Adrenal gland (tissue), 12 donors: Measurements from ENCODE around the gene PTCHD1. TPM values are rescaled to one million over a fixed set of nuclear protein-coding genes. Genes with fewer than 3 reads are reported as not detected.

Experiments used
- DNase-seq, 7 donors: peaks; one replicate each; pipeline ENCODE4 v3.0.0-alpha.2; 2019 to 2020
- H3K27ac ChIP-seq, 5 donors: fragments of 200-600 bp; sonication (generic) in 4 of 5; 1 replicate in 3 of 5; 2 replicates in 2 of 5; pipeline versions ENCODE4 v1.5.1 to v1.8.0; 2016 to 2020; ENCODE audit warnings: mild to moderate bottlenecking in 1 of 5
- H3K27me3 ChIP-seq: fragments of 200-600 bp; 2 replicates; pipeline ENCODE4 v1.8.0; 2021
- H3K36me3 ChIP-seq, 2 donors: fragments of 200-600 bp; replicated peaks in 1 of 2; 1 replicate in 1 of 2; 2 replicates in 1 of 2; pipeline versions ENCODE4 v1.5.1 to v1.8.0; 2018 to 2022
- H3K4me1 ChIP-seq, 2 donors: fragments of 200-600 bp; replicated peaks in 1 of 2; 1 replicate in 1 of 2; 2 replicates in 1 of 2; pipeline versions ENCODE4 v1.5.1 to v1.8.0; 2018 to 2021
- H3K4me3 ChIP-seq, 4 donors: fragments of 200-600 bp; sonication (generic) in 3 of 4; one replicate each; pipeline ENCODE4 v1.5.1; 2016 to 2018
- H3K9me3 ChIP-seq, 3 donors: fragments of 200-600 bp; sonication (generic) in 1 of 3; replicated peaks in 1 of 3; 1 replicate in 2 of 3; 2 replicates in 1 of 3; pipeline versions ENCODE4 v1.5.1 to v1.8.0; 2016 to 2021
- CTCF ChIP-seq, 6 experiments: fragments of 450-650 bp in 4 of 6; fragments of 200-600 bp in 2 of 6; sonication (generic) in 1 of 6; IDR thresholded peaks; 1 replicate in 5 of 6; 2 replicates in 1 of 6; pipeline versions ENCODE4 v1.5.1 to v1.8.0; 2016 to 2021; ENCODE audit warnings: antibody characterized with exemption in 6 of 6, mild to moderate bottlenecking in 2 of 6, moderate library complexity in 1 of 6
- POLR2A ChIP-seq, 2 donors: fragments of 450-650 bp; IDR thresholded peaks; one replicate each; pipeline ENCODE4 v1.6.1; 2017; ENCODE audit warnings: antibody characterized with exemption in 2 of 2, mild to moderate bottlenecking in 2 of 2, moderate library complexity in 1 of 2
- WGBS, 4 donors: extraction: QIAGEN DNeasy Blood & Tissue Kit in 2 of 4; methylation state at CpG; one replicate each; pipeline versions ENCODE4 v1.1.5 to v1.1.7; 2013 to 2017; 5-methylcytosine and 5-hydroxymethylcytosine counted together
- intact Hi-C, 2 donors: fragments of 100-400 bp; cut with DNase I; formaldehyde crosslinking; loops; one replicate each; pipeline versions ENCODE4 v1.14.1 to v1.15.0; 2022 to 2023
- polyA plus RNA-seq, 3 donors: library from polyadenylated mRNA; stranded (reverse); fragments of 200-250 nt in 2 of 3; fragments of 350-450 nt in 1 of 3; fragmentation: Illumina TruSeq in 1 of 3; extraction: RNeasy Lipid Tissue Mini Kit (QIAGEN cat#74804) in 1 of 3; gene quantifications; one replicate each; pipeline ENCODE4 v1.2.3, GENCODE V29; 2013 to 2014
- total RNA-seq, 9 donors: library from RNA; depleted of rRNA in 4 of 9; stranded (reverse); fragments of >200 nt in 4 of 9; fragments of 120-200 nt in 1 of 9; fragmentation: NEBNext Ultra II Directional in 1 of 9; extraction: Animal tissue kit (Norgen Biotek cat#: 25700) in 1 of 9; gene quantifications; one replicate each; pipeline versions ENCODE4 v1.1.0 to v1.2.4, GENCODE V29; 2013 to 2023
- donor health status: healthy with polysubstance abuse.
- donor health status: Bipolar disorder and iron deficiency.
- donor health status: DM: yes; HTN: yes; CAD: no.
- donor health status: DM: no; HTN: no; CAD: no.
- donor health status: DM: no; HTN: no; CAD: no.
- donor health status: DM: yes; HTN: yes; CAD: no.

PTCHD1 gene
- total and polyA plus RNA-seq, 12 donors, result 0.07 to 1.7 (median 0.11) TPM; not detected in 5

GRCh38 chrX:23386726-23387125, 52.1 kb downstream of the PTCHD1 start:
- Histone ChIP-seq H3K27me3 (peaks cover 6% of the 10 kb centered on the region), H3K4me1 (no peaks in the 10 kb centered on the region), H3K9me3 (no peaks in the 10 kb centered on the region), H3K4me3 (no peak overlapping the region), H3K27ac (no peak overlapping the region), H3K36me3 (no peaks in the 10 kb centered on the region)
- 53 to 82% (median 64%) methylated on average over 4 to 5 of the region's 5 CpGs for WGBS, 4 donors
- intact Hi-C loops, result no loop called here
- TF ChIP-seq CTCF (IDR thresholded peaks at IDR 0.05), result no peak
- DNase-seq, result no peak

DNA sequence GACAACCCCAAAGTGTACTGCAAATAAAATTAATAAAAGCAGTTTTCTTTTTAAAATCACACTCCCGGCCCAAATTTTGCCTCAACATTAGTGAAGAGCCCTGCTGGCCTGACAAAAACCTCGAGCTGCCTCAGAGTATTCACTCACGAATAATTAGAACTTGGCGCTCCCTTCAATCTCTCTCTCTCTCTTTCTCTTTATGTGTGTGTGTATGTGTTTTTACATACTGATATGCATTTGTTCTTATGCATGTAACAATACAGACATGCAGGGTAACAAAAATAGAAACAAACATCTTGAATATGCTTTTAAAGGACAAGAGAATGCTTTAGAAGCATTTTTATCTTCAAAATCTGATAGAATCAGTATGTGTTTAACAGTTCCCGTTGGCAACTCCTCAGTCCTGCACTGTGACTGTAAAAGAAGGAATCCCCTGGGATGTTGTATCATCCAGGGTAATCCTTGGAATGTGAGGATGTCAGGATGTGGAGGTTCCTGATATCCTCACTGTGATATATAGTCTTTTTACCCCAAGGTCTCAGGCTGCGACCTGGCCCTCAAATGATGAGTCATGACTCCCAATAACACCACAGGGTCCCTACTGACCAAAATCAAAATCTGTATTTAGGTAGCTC, 53.0 kb downstream of the PTCHD1 start:
- no peak for TF ChIP-seq CTCF (IDR thresholded peaks at IDR 0.05)
- TF ChIP-seq POLR2A (IDR thresholded peaks at IDR 0.05), result no peak
- H3K4me3 ChIP-seq, result no peak overlapping the region
- H3K27ac ChIP-seq, result no peak overlapping the region
- H3K27me3 ChIP-seq, result no peaks in the 10 kb centered on the region
- DNase-seq, result no peak
- no peaks in the 10 kb centered on the region for H3K36me3 ChIP-seq
- no peaks in the 10 kb centered on the region for H3K4me1 ChIP-seq
- intact Hi-C loops, result no loop called here
- WGBS, 4 donors, result 61 to 69% (median 67%) methylated on average over 6 of the region's 6 CpGs
- H3K9me3 ChIP-seq, result no peaks in the 10 kb centered on the region

- no peak for DNase-seq
- Histone ChIP-seq H3K27ac (no peak overlapping the region), H3K27me3 (no peaks in the 10 kb centered on the region), H3K4me1 (no peaks in the 10 kb centered on the region), H3K9me3 (no peaks in the 10 kb centered on the region), H3K4me3 (no peak overlapping the region), H3K36me3 (no peaks in the 10 kb centered on the region)
- intact Hi-C loops, result no loop called here
- no peak for TF ChIP-seq POLR2A (IDR thresholded peaks at IDR 0.05)
- no peak for TF ChIP-seq CTCF (IDR thresholded peaks at IDR 0.05)
- 67 to 81% (median 73%) methylated on average over 8 of the region's 8 CpGs for WGBS, 4 donors
Measured at GRCh38 chrX:23389196-23389792, 54.6 kb downstream of the PTCHD1 start.

DNA sequence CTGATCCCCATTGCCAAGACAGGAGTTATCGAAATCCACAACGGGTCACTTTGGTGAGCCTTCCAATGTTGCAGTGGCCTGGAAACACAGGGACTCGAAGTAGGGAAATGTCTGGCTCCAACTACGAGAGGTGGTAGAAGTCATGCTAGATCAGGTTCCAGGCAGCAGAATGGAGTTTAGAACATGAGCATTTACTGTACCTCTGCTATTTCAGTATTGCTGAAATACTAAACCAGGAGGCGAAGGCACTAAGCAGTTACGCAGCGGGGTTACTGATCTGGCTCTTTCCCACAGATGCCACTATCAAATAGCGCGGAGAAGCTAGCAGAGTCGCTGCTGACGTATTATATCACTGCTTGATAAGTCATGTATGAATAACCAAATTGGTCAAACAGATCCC, 56.3 kb downstream of the PTCHD1 start:
- H3K27me3 ChIP-seq, result no peaks in the 10 kb centered on the region
- intact Hi-C loops, result no loop called here
- no peaks in the 10 kb centered on the region for H3K4me1 ChIP-seq
- no peak overlapping the region for H3K4me3 ChIP-seq
- 80 to 83% (median 82%) methylated on average over 11 of the region's 11 CpGs for WGBS, 4 donors
- no peaks in the 10 kb centered on the region for H3K9me3 ChIP-seq
- no peak overlapping the region for H3K27ac ChIP-seq
- TF ChIP-seq POLR2A (IDR thresholded peaks at IDR 0.05) (no peak), CTCF (IDR thresholded peaks at IDR 0.05) (no peak)
- no peaks in the 10 kb centered on the region for H3K36me3 ChIP-seq
- no peak for DNase-seq
